Activated CD4-positive, alpha-beta T cell treated with anti-CD3 and anti-CD28 coated beads, Interleukin-2, amount 10 ng/mL, durations not matched to agents 7 days and 5 days (primary cell): ENCODE data around the gene RIMBP2. TPM values are rescaled to one million over a fixed set of nuclear protein-coding genes. Genes with fewer than 3 reads are reported as not detected.

Source experiments
- CTCF ChIA-PET: fragments of 350-600 bp; sonication (Branson Sonifier 250); formaldehyde crosslinking; loops from one replicate; lab custom pipeline; 2021; ENCODE audit warnings: antibody characterized with exemption; lab: Charles Lee
- POLR2A ChIA-PET: fragments of 350-600 bp; sonication (Branson Sonifier 250); formaldehyde crosslinking; loops from one replicate; lab custom pipeline; 2021; ENCODE audit warnings: antibody characterized with exemption; lab: Charles Lee
- DNase-seq: peaks from one replicate; pipeline ENCODE4 v3.0.0-alpha.2; 2020
- H3K27ac Mint-ChIP-seq: one replicate; pipeline ENCODE4 v1.8.0; 2021; ENCODE audit warnings: mild to moderate bottlenecking, moderate library complexity, mixed read lengths
- H3K27me3 Mint-ChIP-seq: one replicate; pipeline ENCODE4 v1.8.0; 2021; ENCODE audit warnings: mixed read lengths
- H3K36me3 Mint-ChIP-seq: one replicate; pipeline ENCODE4 v1.8.0; 2021; ENCODE audit warnings: low read depth, mixed read lengths
- H3K4me1 Mint-ChIP-seq: one replicate; pipeline ENCODE4 v1.8.0; 2021; ENCODE audit warnings: mixed read lengths
- H3K4me3 Mint-ChIP-seq: one replicate; pipeline ENCODE4 v1.8.0; 2021; ENCODE audit warnings: mild to moderate bottlenecking, moderate library complexity, mixed read lengths
- H3K9me3 Mint-ChIP-seq: one replicate; pipeline ENCODE4 v1.8.0; 2021; ENCODE audit warnings: mixed read lengths
- total RNA-seq, 2 experiments: library from RNA; stranded (reverse); gene quantifications; one replicate each; pipeline ENCODE4 v1.2.3, GENCODE V29; 2021

RIMBP2 gene
- total RNA-seq, 2 experiments from 2014 or later = not detected

DNA sequence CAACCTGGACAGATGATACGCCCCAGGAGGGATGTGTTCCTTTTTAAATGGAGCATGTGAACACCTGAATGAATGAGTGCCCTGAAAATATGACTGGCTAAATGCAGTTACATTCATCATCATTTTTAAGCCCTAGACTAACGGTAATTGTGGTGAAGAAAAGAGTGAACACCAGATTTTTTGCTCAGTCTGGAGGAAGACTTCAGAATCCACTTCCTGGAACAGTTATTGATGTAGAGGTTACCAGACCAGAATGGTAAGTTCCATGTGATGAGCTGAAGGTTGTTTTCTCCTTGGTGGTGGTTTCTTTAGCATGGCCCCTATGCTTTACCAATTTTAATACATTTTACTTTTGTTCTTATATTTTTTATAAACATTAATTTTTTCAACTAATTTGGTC is 349.1 kb downstream of the RIMBP2 start:
- POLR2A ChIA-PET = no interaction called here
- Mint-ChIP-seq H3K36me3 (no peaks in the 10 kb centered on the region), H3K4me3 (no peak overlapping the region), H3K9me3 (no peaks in the 10 kb centered on the region), H3K27me3 (no peaks in the 10 kb centered on the region), H3K4me1 (no peaks in the 10 kb centered on the region), H3K27ac (no peak overlapping the region)
- CTCF ChIA-PET = no interaction called here
- no peak for DNase-seq

GRCh38 chr12:130366159-130366558 is 349.9 kb downstream of the RIMBP2 start:
- Mint-ChIP-seq H3K4me3 (no peak overlapping the region), H3K27me3 (no peaks in the 10 kb centered on the region), H3K27ac (no peak overlapping the region), H3K9me3 (no peaks in the 10 kb centered on the region), H3K36me3 (no peaks in the 10 kb centered on the region), H3K4me1 (no peaks in the 10 kb centered on the region)
- ChIA-PET POLR2A (no interaction called here), CTCF (no interaction called here)
- no peak for DNase-seq

DNA sequence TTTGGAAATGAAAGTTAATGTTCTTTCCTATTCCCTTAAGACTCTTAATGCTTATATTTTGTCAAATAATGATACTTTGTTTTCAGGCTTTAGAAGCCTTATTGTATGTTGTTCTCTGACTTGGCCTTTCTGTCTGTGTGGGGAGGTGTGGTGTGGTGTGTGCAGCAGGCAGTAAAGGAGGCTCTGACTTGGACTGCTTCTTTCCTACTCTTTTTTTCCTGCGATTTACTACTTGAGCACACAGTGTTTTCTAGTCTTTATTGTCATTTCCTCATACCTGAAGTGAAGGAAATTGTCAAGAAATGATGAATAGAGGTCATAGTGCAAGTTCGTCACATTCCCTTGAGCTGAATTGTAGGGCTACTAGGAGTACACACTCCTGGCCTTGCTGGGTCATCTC is 351.5 kb downstream of the RIMBP2 start:
- Mint-ChIP-seq H3K27ac (no peak overlapping the region), H3K4me1 (no peaks in the 10 kb centered on the region), H3K27me3 (no peaks in the 10 kb centered on the region), H3K9me3 (no peaks in the 10 kb centered on the region), H3K36me3 (no peaks in the 10 kb centered on the region), H3K4me3 (no peak overlapping the region)
- CTCF ChIA-PET = no interaction called here
- no peak for DNase-seq
- POLR2A ChIA-PET = no interaction called here

DNA sequence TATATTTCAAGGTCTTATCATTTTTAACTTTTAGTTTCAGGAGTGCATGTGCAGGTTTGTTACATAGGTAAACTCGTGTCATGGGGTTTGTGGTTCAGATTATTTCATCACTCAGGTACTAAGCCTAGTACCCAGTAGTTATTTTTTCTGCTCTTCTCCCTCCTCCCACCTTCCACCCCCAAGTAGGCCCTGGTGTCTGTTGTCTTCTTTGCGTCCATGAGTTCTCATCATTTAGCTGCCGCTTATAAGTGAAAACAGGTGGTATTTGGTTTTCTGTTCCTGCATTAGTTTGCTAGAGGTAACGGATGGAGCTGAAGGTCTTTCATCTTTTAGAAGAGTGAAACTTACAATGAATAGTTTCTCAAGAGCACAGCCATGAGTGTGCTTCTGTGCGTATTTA is 354.0 kb downstream of the RIMBP2 start:
- Mint-ChIP-seq H3K36me3 (no peaks in the 10 kb centered on the region), H3K27me3 (no peaks in the 10 kb centered on the region)
- POLR2A ChIA-PET = no interaction called here

GRCh38 chr12:130357729-130358330 is 358.3 kb downstream of the RIMBP2 start:
- no peak overlapping the region for H3K4me3 Mint-ChIP-seq
- CTCF ChIA-PET = no interaction called here
- POLR2A ChIA-PET = no interaction called here
- peaks cover 2% of the 10 kb centered on the region for H3K9me3 Mint-ChIP-seq
- peaks cover 3% of the 10 kb centered on the region for H3K27me3 Mint-ChIP-seq
- no peak overlapping the region for H3K27ac Mint-ChIP-seq
- H3K4me1 Mint-ChIP-seq = no peaks in the 10 kb centered on the region
- H3K36me3 Mint-ChIP-seq = peaks cover 4% of the 10 kb centered on the region
- no peak for DNase-seq

More for the DNA sequence above, 354.0 kb downstream of the RIMBP2 start:
- no peak overlapping the region for H3K27ac Mint-ChIP-seq
- no peaks in the 10 kb centered on the region for H3K9me3 Mint-ChIP-seq
- H3K4me3 Mint-ChIP-seq = no peak overlapping the region
- no peak for DNase-seq
- no peaks in the 10 kb centered on the region for H3K4me1 Mint-ChIP-seq
- CTCF ChIA-PET = no interaction called here

DNA sequence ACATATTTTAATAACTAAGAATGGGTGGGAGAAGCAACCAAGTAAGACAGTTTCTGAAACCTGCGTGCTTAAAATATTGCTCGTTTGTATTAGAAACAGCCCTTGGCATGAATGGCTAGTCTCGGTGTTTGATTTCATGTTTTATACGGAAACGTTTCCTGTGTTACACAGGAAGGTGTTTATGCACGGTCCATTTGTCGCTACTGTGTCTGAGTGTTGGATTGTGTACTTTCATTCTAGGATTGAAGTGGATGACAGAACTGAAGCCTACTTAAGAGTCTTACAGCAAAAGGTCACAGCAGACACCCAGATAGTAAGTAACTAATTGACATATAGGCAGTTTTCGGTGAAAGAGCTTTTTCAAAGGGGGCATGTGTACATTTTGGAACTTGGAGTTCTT is 358.9 kb downstream of the RIMBP2 start:
- H3K36me3 Mint-ChIP-seq = peaks cover 4% of the 10 kb centered on the region
- POLR2A ChIA-PET = no interaction called here
- peaks cover 2% of the 10 kb centered on the region for H3K9me3 Mint-ChIP-seq
- DNase-seq = no peak
- no peak overlapping the region for H3K27ac Mint-ChIP-seq
- H3K27me3 Mint-ChIP-seq = peaks cover 3% of the 10 kb centered on the region
- no peaks in the 10 kb centered on the region for H3K4me1 Mint-ChIP-seq
- CTCF ChIA-PET = no interaction called here
- H3K4me3 Mint-ChIP-seq = no peak overlapping the region

DNA sequence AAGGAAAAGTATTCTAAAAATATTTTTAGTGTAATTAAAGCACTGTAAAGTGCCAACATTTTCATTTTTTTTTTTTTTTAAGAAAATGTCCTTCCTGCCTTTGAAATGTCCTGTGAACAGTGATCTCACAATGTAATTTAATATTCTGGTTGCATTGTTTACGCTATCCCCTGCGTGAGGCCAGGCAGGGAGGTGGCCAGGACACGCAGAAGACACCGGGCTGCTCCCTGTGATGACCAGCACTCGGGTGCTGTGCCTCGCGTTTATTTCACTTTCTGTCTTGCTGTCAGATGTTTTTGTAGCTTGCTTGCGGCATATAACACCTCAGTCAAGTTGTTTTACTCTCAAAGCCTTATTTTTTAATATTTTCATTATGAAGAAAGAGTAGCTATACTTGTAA is 359.9 kb downstream of the RIMBP2 start:
- no peak for DNase-seq
- Mint-ChIP-seq H3K27me3 (peaks cover 3% of the 10 kb centered on the region), H3K27ac (no peak overlapping the region), H3K9me3 (peaks cover 2% of the 10 kb centered on the region), H3K4me3 (no peak overlapping the region), H3K4me1 (no peaks in the 10 kb centered on the region), H3K36me3 (peaks cover 4% of the 10 kb centered on the region)
- POLR2A ChIA-PET = no interaction called here
- CTCF ChIA-PET = no interaction called here

- POLR2A ChIA-PET = no interaction called here
- CTCF ChIA-PET = no interaction called here
- H3K4me1 Mint-ChIP-seq = no peaks in the 10 kb centered on the region
- H3K27me3 Mint-ChIP-seq = peaks cover 6% of the 10 kb centered on the region
- H3K36me3 Mint-ChIP-seq = peaks cover 4% of the 10 kb centered on the region
- no peak for DNase-seq
- no peak overlapping the region for H3K4me3 Mint-ChIP-seq
- no peak overlapping the region for H3K27ac Mint-ChIP-seq
- peaks cover 2% of the 10 kb centered on the region for H3K9me3 Mint-ChIP-seq
These were observed 361.7 kb downstream of the RIMBP2 start for GRCh38 chr12:130354407-130354806.

GRCh38 chr12:130353081-130353480 is 363.0 kb downstream of the RIMBP2 start:
- H3K4me1 Mint-ChIP-seq = no peaks in the 10 kb centered on the region
- DNase-seq = no peak
- peaks cover 4% of the 10 kb centered on the region for H3K36me3 Mint-ChIP-seq
- H3K9me3 Mint-ChIP-seq = peaks cover 2% of the 10 kb centered on the region
- ChIA-PET CTCF (no interaction called here), POLR2A (no interaction called here)
- H3K27me3 Mint-ChIP-seq = peaks cover 6% of the 10 kb centered on the region
- H3K4me3 Mint-ChIP-seq = no peak overlapping the region
- H3K27ac Mint-ChIP-seq = no peak overlapping the region

- peaks cover 6% of the 10 kb centered on the region for H3K27me3 Mint-ChIP-seq
- CTCF ChIA-PET = no interaction called here
These were observed 364.8 kb downstream of the RIMBP2 start for GRCh38 chr12:130351326-130351725.

GRCh38 chr12:130350715-130351114 is 365.4 kb downstream of the RIMBP2 start:
- no peaks in the 10 kb centered on the region for H3K4me1 Mint-ChIP-seq
- no peak overlapping the region for H3K27ac Mint-ChIP-seq
- DNase-seq = no peak
- CTCF ChIA-PET = no interaction called here
- H3K36me3 Mint-ChIP-seq = peaks cover 4% of the 10 kb centered on the region
- POLR2A ChIA-PET = no interaction called here
- peaks cover 2% of the 10 kb centered on the region for H3K9me3 Mint-ChIP-seq
- H3K27me3 Mint-ChIP-seq = peaks cover 6% of the 10 kb centered on the region
- H3K4me3 Mint-ChIP-seq = no peak overlapping the region

More at GRCh38 chr12:130351326-130351725, 364.8 kb downstream of the RIMBP2 start:
- H3K4me1 Mint-ChIP-seq = no peaks in the 10 kb centered on the region
- H3K4me3 Mint-ChIP-seq = no peak overlapping the region
- peaks cover 2% of the 10 kb centered on the region for H3K9me3 Mint-ChIP-seq
- no peak for DNase-seq
- H3K27ac Mint-ChIP-seq = no peak overlapping the region
- H3K36me3 Mint-ChIP-seq = peaks cover 4% of the 10 kb centered on the region
- POLR2A ChIA-PET = no interaction called here

- peaks cover 3% of the 10 kb centered on the region for H3K27me3 Mint-ChIP-seq
- H3K4me1 Mint-ChIP-seq = no peaks in the 10 kb centered on the region
- ChIA-PET POLR2A (no interaction called here), CTCF (no interaction called here)
- no peak for DNase-seq
- H3K36me3 Mint-ChIP-seq = no peaks in the 10 kb centered on the region
- H3K27ac Mint-ChIP-seq = no peak overlapping the region
- H3K9me3 Mint-ChIP-seq = no peaks in the 10 kb centered on the region
- no peak overlapping the region for H3K4me3 Mint-ChIP-seq
These were observed 368.5 kb downstream of the RIMBP2 start for GRCh38 chr12:130347588-130347987.
